Keratinocyte (primary cell): Measurements from ENCODE around the gene HERC2. TPM values are rescaled to one million over a fixed set of nuclear protein-coding genes. Genes with fewer than 3 reads are reported as not detected.

Experiments
- DNase-seq: peaks from one replicate; pipeline ENCODE4 v3.0.0-alpha.2; 2011; ENCODE audit warnings: low read depth, missing footprints, low spot score
- FAIRE-seq: peaks from 2 replicates; lab custom pipeline; 2011; peaks lifted over from hg19 to GRCh38; lab: Jason Lieb, UNC
- H2AFZ ChIP-seq: 2 replicates; pipeline ENCODE4 v1.6.0; 2012; ENCODE audit warnings: low read length, control low read depth, inconsistent platforms; ENCODE audit not compliant: control insufficient read depth
- H3K27ac ChIP-seq: 2 replicates; pipeline ENCODE4 v1.5.1; 2011; ENCODE audit warnings: low read length; ENCODE audit not compliant: control insufficient read depth, insufficient read depth
- H3K27me3 ChIP-seq: 3 replicates; pipeline ENCODE4 v1.6.0; 2011; ENCODE audit warnings: low read length; ENCODE audit not compliant: control insufficient read depth, insufficient read depth; ENCODE audit errors: extremely low read depth
- H3K36me3 ChIP-seq, 2 experiments: 2 replicates in 1 of 2; 3 replicates in 1 of 2; pipeline ENCODE4 v1.5.1; 2011; ENCODE audit warnings: low read length in 2 of 2, mild to moderate bottlenecking in 1 of 2; ENCODE audit not compliant: control insufficient read depth in 2 of 2, insufficient read depth in 2 of 2; ENCODE audit errors: extremely low read depth in 1 of 2
- H3K4me1 ChIP-seq: 3 replicates; pipeline ENCODE4 v1.5.1; 2011; ENCODE audit warnings: low read length; ENCODE audit not compliant: control insufficient read depth, insufficient read depth; ENCODE audit errors: extremely low read depth
- H3K4me2 ChIP-seq: 3 replicates; pipeline ENCODE4 v1.6.0; 2011; ENCODE audit warnings: low read depth, low read length; ENCODE audit not compliant: control insufficient read depth, insufficient read depth; ENCODE audit errors: extremely low read depth
- H3K4me3 ChIP-seq, 3 experiments: fragments of 200-600 bp in 1 of 3; sonication (generic) in 1 of 3; 2 replicates in 2 of 3; 3 replicates in 1 of 3; pipeline ENCODE4 v1.5.1; 2011 to 2016; ENCODE audit warnings: low read length in 3 of 3, mild to moderate bottlenecking in 3 of 3, control low read depth in 2 of 3, inconsistent platforms in 1 of 3, low read depth in 1 of 3, mixed read lengths in 1 of 3, mixed run types in 1 of 3, moderate library complexity in 1 of 3; ENCODE audit not compliant: control insufficient read depth in 2 of 3, insufficient read depth in 2 of 3; ENCODE audit errors: extremely low read depth in 1 of 3
- H3K79me2 ChIP-seq: 2 replicates; pipeline ENCODE4 v1.6.0; 2012; ENCODE audit warnings: low read length; ENCODE audit not compliant: control insufficient read depth, insufficient read depth
- H3K9ac ChIP-seq: 3 replicates; pipeline ENCODE4 v1.6.0; 2011; ENCODE audit warnings: low read length; ENCODE audit not compliant: control insufficient read depth, insufficient read depth; ENCODE audit errors: extremely low read depth
- H3K9me1 ChIP-seq: 3 replicates; pipeline ENCODE4 v1.6.0; 2011; ENCODE audit warnings: low read length; ENCODE audit not compliant: control insufficient read depth, insufficient read depth; ENCODE audit errors: extremely low read depth
- H3K9me3 ChIP-seq: 2 replicates; pipeline ENCODE4 v1.5.1; 2012; ENCODE audit warnings: low read depth, low read length; ENCODE audit not compliant: control insufficient read depth
- H4K20me1 ChIP-seq: 3 replicates; pipeline ENCODE4 v1.6.0; 2011; ENCODE audit warnings: low read length; ENCODE audit not compliant: control insufficient read depth, insufficient read depth; ENCODE audit errors: extremely low read depth
- EZH2 ChIP-seq: IDR thresholded peaks from one replicate; pipeline ENCODE4 v1.6.1; 2012; ENCODE audit warnings: inconsistent platforms, mild to moderate bottlenecking, low read length, moderate library complexity
- dilution Hi-C: fragments of 300-500 bp; cut with MboI; formaldehyde crosslinking; loops from one replicate; pipeline ENCODE4 v1.7.0; 2020; ENCODE audit warnings: low sequenced_read_pairs; ENCODE audit not compliant: extremely low pct_ligation_motif_present
- polyA plus RNA-seq, 5 experiments: library from polyadenylated mRNA; depleted of rRNA in 3 of 5; stranded (reverse) in 3 of 5; stranded (forward) in 1 of 5; unstranded in 1 of 5; fragments of >200 nt; gene quantifications; 1 replicate in 1 of 5; 2 replicates in 3 of 5; 3 replicates in 1 of 5; pipeline versions ENCODE4 v1.2.1 to v1.2.3, GENCODE V29; 2011 to 2012; ENCODE audit warnings: missing spikeins in 2 of 5, low read depth in 1 of 5, low replicate concordance in 1 of 5
- TF ChIP-seq, protein P1 (sequence below), 3 experiments: IDR thresholded peaks in 1 of 3; conservative IDR thresholded peaks in 1 of 3; optimal IDR thresholded peaks in 1 of 3; 2 replicates in 2 of 3; 3 replicates in 1 of 3; pipeline versions ENCODE3 to v1.5.1; 2011; ENCODE audit warnings: low read length in 3 of 3, mild to moderate bottlenecking in 3 of 3, moderate library complexity in 2 of 3, control low read depth in 1 of 3, inconsistent platforms in 1 of 3; ENCODE audit not compliant: insufficient read depth in 2 of 3; ENCODE audit errors: extremely low read depth in 1 of 3

HERC2 gene
- polyA plus RNA-seq, 1 donor (not counting 4 experiments of a cell fraction or from before 2014, with no cell fraction given), result 12.4 TPM

GRCh38 chr15:28164876-28165275 is 157.1 kb downstream of the HERC2 start:
- Histone ChIP-seq H2AFZ (no peak overlapping the region), H3K79me2 (no peaks in the 10 kb centered on the region), H3K27me3 (no peaks in the 10 kb centered on the region), H3K4me1 (no peaks in the 10 kb centered on the region), H3K4me2 (no peak overlapping the region), H3K4me3 (no peak overlapping the region), H3K9me1 (no peaks in the 10 kb centered on the region), H3K27ac (no peak overlapping the region), H3K36me3 (peaks cover 9 to 17% of the 10 kb centered on the region in 2 experiments), H4K20me1 (no peaks in the 10 kb centered on the region), H3K9me3 (no peaks in the 10 kb centered on the region), H3K9ac (no peak overlapping the region)
- FAIRE-seq, result no peak
- DNase-seq, result no peak
- TF ChIP-seq, protein P1, sequence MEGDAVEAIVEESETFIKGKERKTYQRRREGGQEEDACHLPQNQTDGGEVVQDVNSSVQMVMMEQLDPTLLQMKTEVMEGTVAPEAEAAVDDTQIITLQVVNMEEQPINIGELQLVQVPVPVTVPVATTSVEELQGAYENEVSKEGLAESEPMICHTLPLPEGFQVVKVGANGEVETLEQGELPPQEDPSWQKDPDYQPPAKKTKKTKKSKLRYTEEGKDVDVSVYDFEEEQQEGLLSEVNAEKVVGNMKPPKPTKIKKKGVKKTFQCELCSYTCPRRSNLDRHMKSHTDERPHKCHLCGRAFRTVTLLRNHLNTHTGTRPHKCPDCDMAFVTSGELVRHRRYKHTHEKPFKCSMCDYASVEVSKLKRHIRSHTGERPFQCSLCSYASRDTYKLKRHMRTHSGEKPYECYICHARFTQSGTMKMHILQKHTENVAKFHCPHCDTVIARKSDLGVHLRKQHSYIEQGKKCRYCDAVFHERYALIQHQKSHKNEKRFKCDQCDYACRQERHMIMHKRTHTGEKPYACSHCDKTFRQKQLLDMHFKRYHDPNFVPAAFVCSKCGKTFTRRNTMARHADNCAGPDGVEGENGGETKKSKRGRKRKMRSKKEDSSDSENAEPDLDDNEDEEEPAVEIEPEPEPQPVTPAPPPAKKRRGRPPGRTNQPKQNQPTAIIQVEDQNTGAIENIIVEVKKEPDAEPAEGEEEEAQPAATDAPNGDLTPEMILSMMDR (optimal IDR thresholded peaks at IDR 0.05 in 1 of 3, IDR thresholded peaks at IDR 0.05 in 1 of 3, conservative IDR thresholded peaks at IDR 0.05 in 1 of 3; ENCODE audit: extremely low read depth in 1 of 3, insufficient read depth in 2 of 3, low read length in 3 of 3), result no peak
- no peak for TF ChIP-seq EZH2
- dilution Hi-C loops, result no loop called here

- Histone ChIP-seq H3K4me1 (no peaks in the 10 kb centered on the region), H3K9me1 (no peaks in the 10 kb centered on the region), H3K4me3 (no peak overlapping the region), H3K36me3 (peaks cover 0 to 1% of the 10 kb centered on the region in 2 experiments), H2AFZ (no peak overlapping the region), H3K27me3 (no peaks in the 10 kb centered on the region), H3K4me2 (no peak overlapping the region), H3K9me3 (no peaks in the 10 kb centered on the region), H3K27ac (no peak overlapping the region), H4K20me1 (no peaks in the 10 kb centered on the region), H3K9ac (no peak overlapping the region), H3K79me2 (peaks cover 15% of the 10 kb centered on the region)
- dilution Hi-C loops, result no loop called here
- FAIRE-seq, result no peak
- no peak for DNase-seq
- TF ChIP-seq, protein P1 (optimal IDR thresholded peaks at IDR 0.05 in 1 of 3, IDR thresholded peaks at IDR 0.05 in 1 of 3, conservative IDR thresholded peaks at IDR 0.05 in 1 of 3; ENCODE audit: extremely low read depth in 1 of 3, insufficient read depth in 2 of 3, low read length in 3 of 3), result no peak
- TF ChIP-seq EZH2, result no peak
These were observed 167.7 kb downstream of the HERC2 start for GRCh38 chr15:28154283-28154682.
